Natural killer cell (primary cell): ENCODE results near the gene VRTN. TPM values are rescaled to one million over a fixed set of nuclear protein-coding genes. Genes with fewer than 3 reads are reported as not detected.

ENCODE experiments used
- ATAC-seq, 3 donors: fragments of 150-1000 bp in 2 of 3; fragments of 200-7000 bp in 1 of 3; cut with Tn5 transposase; 1 replicate in 1 of 3; 2 replicates in 2 of 3; pipeline ENCODE4 v1.10.0; 2021; ENCODE audit warnings: mild to moderate bottlenecking in 2 of 3, moderate library complexity in 2 of 3
- DNase-seq, 2 donors: peaks; one replicate each; pipeline versions ENCODE4 v3.0.0 to v3.0.0-alpha.2; 2013 to 2021; ENCODE audit warnings: mixed read lengths in 1 of 2
- H3K27ac ChIP-seq: one replicate; pipeline ENCODE4 v1.5.1; 2013; ENCODE audit warnings: mild to moderate bottlenecking, low read length
- H3K27me3 ChIP-seq: one replicate; pipeline ENCODE4 v1.6.1; 2013; ENCODE audit warnings: low read length; ENCODE audit not compliant: control insufficient read depth, insufficient read depth
- H3K36me3 ChIP-seq: one replicate; pipeline ENCODE4 v1.6.1; 2013; ENCODE audit warnings: low read length; ENCODE audit not compliant: control insufficient read depth, insufficient read depth
- H3K4me1 ChIP-seq: one replicate; pipeline ENCODE4 v1.6.1; 2013; ENCODE audit warnings: low read length; ENCODE audit not compliant: control insufficient read depth, insufficient read depth
- H3K4me3 ChIP-seq: one replicate; pipeline ENCODE4 v1.5.1; 2013; ENCODE audit warnings: low read length
- H3K9me3 ChIP-seq: one replicate; pipeline ENCODE4 v1.6.1; 2013; ENCODE audit warnings: low read length; ENCODE audit not compliant: control insufficient read depth, insufficient read depth
- H3K27ac Mint-ChIP-seq, 2 donors: one replicate each; pipeline ENCODE4 v1.8.0; 2022; ENCODE audit warnings: mild to moderate bottlenecking in 2 of 2, mixed read lengths in 2 of 2, moderate library complexity in 1 of 2
- H3K27me3 Mint-ChIP-seq, 2 donors: one replicate each; pipeline ENCODE4 v1.8.0; 2022; ENCODE audit warnings: low read depth in 2 of 2, mixed read lengths in 2 of 2
- H3K36me3 Mint-ChIP-seq: one replicate; pipeline ENCODE4 v1.8.0; 2022; ENCODE audit warnings: mixed read lengths
- H3K4me1 Mint-ChIP-seq, 2 donors: one replicate each; pipeline ENCODE4 v1.8.0; 2022; ENCODE audit warnings: mixed read lengths in 2 of 2
- H3K4me3 Mint-ChIP-seq: one replicate; pipeline ENCODE4 v1.8.0; 2022; ENCODE audit warnings: mild to moderate bottlenecking, moderate library complexity, mixed read lengths
- H3K9me3 Mint-ChIP-seq, 2 donors: one replicate each; pipeline ENCODE4 v1.8.0; 2022; ENCODE audit warnings: mixed read lengths in 2 of 2
- WGBS: methylation state at CpG from one replicate; pipeline ENCODE4 v1.1.7; 2013; ENCODE audit warnings: missing lambda C conversion rate; ENCODE audit not compliant: insufficient coverage; 5-methylcytosine and 5-hydroxymethylcytosine counted together
- intact Hi-C: fragments of 100-400 bp; cut with micrococcal nuclease; formaldehyde crosslinking; loops from one replicate; pipeline ENCODE4 v1.14.2; 2022
- total RNA-seq, 4 donors: library from RNA; stranded (reverse); fragments of 120-200 nt in 1 of 4; gene quantifications; one replicate each; pipeline versions ENCODE4 v1.2.3 to v1.2.4, GENCODE V29; 2013 to 2022
- TF ChIP-seq, protein P1 (sequence below): fragments of 200-600 bp; IDR thresholded peaks from one replicate; pipeline ENCODE4 v1.8.0; 2022; ENCODE audit warnings: antibody characterized with exemption

VRTN gene
- total RNA-seq, 3 donors from 2014 or later (not counting 1 experiment from before 2014, with no cell fraction given) = not detected

DNA sequence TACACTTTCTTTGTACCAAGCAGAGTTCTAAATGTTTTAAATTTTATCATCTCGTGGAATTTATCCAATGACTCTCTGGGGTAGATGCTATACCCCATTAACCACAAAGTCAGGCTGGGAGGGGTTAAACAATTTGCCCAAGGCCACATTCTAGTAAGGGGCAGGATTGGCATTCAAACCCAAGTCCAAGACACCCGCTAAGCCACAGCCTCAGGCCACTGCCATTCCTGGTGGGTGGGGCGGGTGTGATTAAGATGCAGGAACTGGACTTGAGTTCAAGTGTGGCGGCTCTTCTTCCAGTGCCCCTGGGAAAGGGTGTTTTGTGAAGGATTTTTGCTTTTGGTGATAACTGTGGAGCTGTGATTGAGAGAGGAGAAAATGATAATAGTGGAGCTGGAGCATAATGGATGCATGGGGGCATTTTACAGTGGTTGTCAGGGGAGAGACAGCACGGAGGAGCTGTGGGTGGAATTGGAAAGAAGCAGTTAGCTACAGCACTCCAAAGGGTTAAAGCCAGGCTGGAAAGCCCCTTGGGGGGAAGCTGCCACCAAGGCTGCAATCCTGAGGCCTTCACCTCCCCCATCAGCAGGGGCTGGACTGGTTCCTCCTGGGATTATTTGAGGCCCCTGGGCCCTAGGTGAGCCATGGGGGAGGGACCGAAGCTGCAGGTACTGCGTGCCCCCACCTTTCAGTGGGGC lies 1.0 kb upstream of the VRTN start:
- WGBS = 93% methylated on average over 7 of the region's 7 CpGs
- no peak overlapping the region for H3K27ac Mint-ChIP-seq
- H3K9me3 ChIP-seq = no peaks in the 10 kb centered on the region
- ATAC-seq (no peak), DNase-seq (no peak)
- H3K27me3 Mint-ChIP-seq = peaks cover 0 to 12% of the 10 kb centered on the region in 2 donors
- peaks cover 2% of the 10 kb centered on the region for H3K27me3 ChIP-seq
- H3K4me3 Mint-ChIP-seq = no peak overlapping the region
- H3K9me3 Mint-ChIP-seq = no peaks in the 10 kb centered on the region
- no peak overlapping the region for H3K27ac ChIP-seq
- no peak overlapping the region for H3K4me3 ChIP-seq
- intact Hi-C loops = no loop called here
- H3K36me3 ChIP-seq = no peaks in the 10 kb centered on the region
- TF ChIP-seq, protein P1, sequence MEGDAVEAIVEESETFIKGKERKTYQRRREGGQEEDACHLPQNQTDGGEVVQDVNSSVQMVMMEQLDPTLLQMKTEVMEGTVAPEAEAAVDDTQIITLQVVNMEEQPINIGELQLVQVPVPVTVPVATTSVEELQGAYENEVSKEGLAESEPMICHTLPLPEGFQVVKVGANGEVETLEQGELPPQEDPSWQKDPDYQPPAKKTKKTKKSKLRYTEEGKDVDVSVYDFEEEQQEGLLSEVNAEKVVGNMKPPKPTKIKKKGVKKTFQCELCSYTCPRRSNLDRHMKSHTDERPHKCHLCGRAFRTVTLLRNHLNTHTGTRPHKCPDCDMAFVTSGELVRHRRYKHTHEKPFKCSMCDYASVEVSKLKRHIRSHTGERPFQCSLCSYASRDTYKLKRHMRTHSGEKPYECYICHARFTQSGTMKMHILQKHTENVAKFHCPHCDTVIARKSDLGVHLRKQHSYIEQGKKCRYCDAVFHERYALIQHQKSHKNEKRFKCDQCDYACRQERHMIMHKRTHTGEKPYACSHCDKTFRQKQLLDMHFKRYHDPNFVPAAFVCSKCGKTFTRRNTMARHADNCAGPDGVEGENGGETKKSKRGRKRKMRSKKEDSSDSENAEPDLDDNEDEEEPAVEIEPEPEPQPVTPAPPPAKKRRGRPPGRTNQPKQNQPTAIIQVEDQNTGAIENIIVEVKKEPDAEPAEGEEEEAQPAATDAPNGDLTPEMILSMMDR = no peak
- H3K4me1 ChIP-seq = no peaks in the 10 kb centered on the region
- no peaks in the 10 kb centered on the region for H3K36me3 Mint-ChIP-seq
- H3K4me1 Mint-ChIP-seq = no peaks in the 10 kb centered on the region

DNA sequence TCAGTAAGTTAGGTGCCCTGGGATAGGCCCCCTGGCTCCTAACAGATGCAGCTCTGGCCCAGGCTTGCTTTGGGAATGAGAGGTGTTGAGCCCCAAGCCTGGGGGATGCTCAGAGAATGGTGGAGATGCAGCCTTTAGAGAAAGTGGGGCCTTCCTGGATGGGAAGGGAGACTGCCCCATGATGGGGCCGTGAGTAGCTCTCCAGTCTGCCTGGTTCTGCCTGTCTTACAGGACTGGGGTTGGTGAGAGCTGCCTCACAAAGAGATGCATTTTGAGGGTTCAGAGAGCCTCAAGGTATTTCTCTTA lies 523 bp upstream of the VRTN start:
- H3K27me3 ChIP-seq = peaks cover 2% of the 10 kb centered on the region
- Mint-ChIP-seq H3K4me1 (no peaks in the 10 kb centered on the region), H3K36me3 (no peaks in the 10 kb centered on the region), H3K9me3 (no peaks in the 10 kb centered on the region), H3K27ac (no peak overlapping the region), H3K27me3 (peaks cover 3 to 17% of the 10 kb centered on the region in 2 donors), H3K4me3 (no peak overlapping the region)
- H3K9me3 ChIP-seq = no peaks in the 10 kb centered on the region
- DNase-seq = no peak
- no peak overlapping the region for H3K27ac ChIP-seq
- TF ChIP-seq, protein P1 = no peak
- intact Hi-C loops = no loop called here
- no peak overlapping the region for H3K4me3 ChIP-seq
- H3K36me3 ChIP-seq = no peaks in the 10 kb centered on the region
- 67% methylated on average over 1 of the region's 1 CpG for WGBS
- H3K4me1 ChIP-seq = no peaks in the 10 kb centered on the region
- no peak for ATAC-seq

DNA sequence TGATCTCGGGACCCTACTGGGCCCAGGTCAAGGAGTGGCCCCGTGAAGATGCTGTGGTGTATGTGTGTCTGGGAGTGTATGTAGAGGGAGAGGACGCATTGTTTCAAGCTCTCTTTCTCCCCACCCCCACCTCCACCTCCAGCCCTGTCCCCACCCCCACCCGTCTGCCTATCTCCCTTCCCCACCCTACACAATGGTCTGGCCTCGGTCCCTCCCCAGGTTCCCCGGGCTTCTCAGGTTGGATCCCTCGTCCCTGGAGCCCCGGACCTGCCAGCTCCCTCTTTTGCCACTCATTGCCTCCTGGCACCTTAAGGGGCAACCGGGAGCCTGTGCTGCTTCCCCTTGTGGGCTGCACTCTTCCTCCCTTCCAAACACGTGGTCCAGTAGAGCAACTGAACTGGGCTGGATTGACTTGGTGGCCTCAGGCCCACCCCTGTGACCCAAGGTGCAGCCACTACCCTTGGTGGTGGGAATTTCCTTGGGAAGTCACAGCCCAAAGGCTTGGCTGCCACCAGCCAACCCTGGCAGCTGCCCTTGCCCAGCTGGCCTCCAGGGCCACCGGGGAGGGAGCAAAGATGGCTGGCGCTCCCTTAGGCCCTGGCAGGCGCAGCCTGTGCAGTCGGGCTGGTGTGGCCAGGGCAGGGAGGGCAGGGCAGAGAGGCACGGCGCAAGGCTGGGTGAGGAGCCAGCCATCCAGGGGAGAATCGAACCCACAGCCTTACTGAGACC lies 628 bp downstream of the VRTN start:
- Mint-ChIP-seq H3K36me3 (no peaks in the 10 kb centered on the region), H3K4me1 (no peaks in the 10 kb centered on the region), H3K27me3 (peaks cover 3 to 20% of the 10 kb centered on the region in 2 donors), H3K4me3 (no peak overlapping the region), H3K9me3 (no peaks in the 10 kb centered on the region), H3K27ac (no peak overlapping the region)
- H3K4me3 ChIP-seq = no peak overlapping the region
- no peaks in the 10 kb centered on the region for H3K4me1 ChIP-seq
- DNase-seq (no peak), ATAC-seq (no peak)
- H3K27me3 ChIP-seq = peaks cover 2% of the 10 kb centered on the region
- TF ChIP-seq, protein P1 = no peak
- no peak overlapping the region for H3K27ac ChIP-seq
- no peaks in the 10 kb centered on the region for H3K9me3 ChIP-seq
- intact Hi-C loops = no loop called here
- H3K36me3 ChIP-seq = no peaks in the 10 kb centered on the region
- WGBS = 68% methylated on average over 16 of the region's 17 CpGs
